ENCODE results near the gene KLK10.
A peak's percentile ranks its signal among the peaks of the same experiment; 100 is the strongest.

Gene KLK10

GRCh38 chr19:51031880-51032225 is 12.3 kb upstream of the KLK10 start:
- Mint-ChIP-seq H3K9me3 (ENCODE audit: low read depth) (no peaks in the 10 kb centered on the region), H3K4me3 (no peak overlapping the region), H3K27me3 (peaks cover 27% of the 10 kb centered on the region), H3K27ac (no peak overlapping the region), H3K4me1 (ENCODE audit: low read depth) (no peaks in the 10 kb centered on the region), H3K36me3 (no peaks in the 10 kb centered on the region)

DNA sequence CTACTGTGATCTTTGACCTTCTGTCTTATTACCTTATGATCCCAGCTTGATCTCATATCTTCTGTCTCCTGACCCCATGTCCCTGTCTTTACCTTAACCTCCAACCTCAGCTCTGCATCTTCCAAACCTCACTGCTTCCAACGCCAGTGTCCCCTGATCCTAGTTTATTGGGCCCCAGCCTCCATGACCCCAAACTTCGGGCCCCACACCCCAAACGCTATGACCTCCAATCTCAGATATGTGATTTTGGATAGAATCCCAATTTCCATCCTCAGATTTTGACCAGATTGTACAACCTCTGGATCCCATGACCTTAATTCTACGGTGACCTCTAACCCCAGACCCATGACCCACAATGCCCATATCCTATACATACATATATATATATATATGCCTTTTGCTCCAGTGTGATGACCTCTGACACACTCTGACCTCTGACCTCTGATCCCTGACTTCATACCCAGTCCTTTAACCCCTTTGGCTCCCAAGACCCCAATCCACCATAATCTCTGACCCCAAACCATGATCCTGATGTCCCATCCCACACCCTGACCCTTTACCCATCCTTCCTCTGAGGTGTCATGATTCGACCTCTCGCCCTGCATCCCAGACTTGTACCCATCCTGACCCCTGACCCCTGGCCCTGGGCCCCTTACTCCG is 11.8 kb upstream of the KLK10 start:
- H3K4me3 Mint-ChIP-seq = no peak overlapping the region
- no peak overlapping the region for H3K27ac Mint-ChIP-seq
- H3K36me3 Mint-ChIP-seq = no peaks in the 10 kb centered on the region
- H3K9me3 Mint-ChIP-seq (ENCODE audit: low read depth) = no peaks in the 10 kb centered on the region
- H3K27me3 Mint-ChIP-seq = peaks cover 29% of the 10 kb centered on the region
- H3K4me1 Mint-ChIP-seq (ENCODE audit: low read depth) = no peaks in the 10 kb centered on the region

- no peak overlapping the region for H3K4me3 Mint-ChIP-seq
- H3K27ac Mint-ChIP-seq = no peak overlapping the region
- no peaks in the 10 kb centered on the region for H3K36me3 Mint-ChIP-seq
- H3K27me3 Mint-ChIP-seq = peaks cover 29% of the 10 kb centered on the region
- H3K9me3 Mint-ChIP-seq (ENCODE audit: low read depth) = no peaks in the 10 kb centered on the region
- no peaks in the 10 kb centered on the region for H3K4me1 Mint-ChIP-seq (ENCODE audit: low read depth)
These were observed 11.1 kb upstream of the KLK10 start for GRCh38 chr19:51030631-51031030.

- Mint-ChIP-seq H3K4me1 (ENCODE audit: low read depth) (no peaks in the 10 kb centered on the region), H3K4me3 (no peak overlapping the region), H3K27ac (no peak overlapping the region), H3K36me3 (no peaks in the 10 kb centered on the region), H3K27me3 (peaks cover 29% of the 10 kb centered on the region), H3K9me3 (ENCODE audit: low read depth) (no peaks in the 10 kb centered on the region)
These were observed 10.2 kb upstream of the KLK10 start for GRCh38 chr19:51029718-51030117.

- Mint-ChIP-seq H3K27me3 (peaks cover 26% of the 10 kb centered on the region), H3K4me3 (no peak overlapping the region), H3K9me3 (ENCODE audit: low read depth) (no peaks in the 10 kb centered on the region)
These were observed 8.4 kb upstream of the KLK10 start for GRCh38 chr19:51027873-51028272.

GRCh38 chr19:51027126-51027806 is 7.8 kb upstream of the KLK10 start:
- Mint-ChIP-seq H3K9me3 (ENCODE audit: low read depth) (no peaks in the 10 kb centered on the region), H3K27ac (no peak overlapping the region), H3K4me1 (ENCODE audit: low read depth) (no peaks in the 10 kb centered on the region), H3K27me3 (peaks cover 26% of the 10 kb centered on the region), H3K36me3 (no peaks in the 10 kb centered on the region), H3K4me3 (no peak overlapping the region)

More at GRCh38 chr19:51027873-51028272, 8.4 kb upstream of the KLK10 start:
- H3K36me3 Mint-ChIP-seq = no peaks in the 10 kb centered on the region
- no peaks in the 10 kb centered on the region for H3K4me1 Mint-ChIP-seq (ENCODE audit: low read depth)
- no peak overlapping the region for H3K27ac Mint-ChIP-seq

DNA sequence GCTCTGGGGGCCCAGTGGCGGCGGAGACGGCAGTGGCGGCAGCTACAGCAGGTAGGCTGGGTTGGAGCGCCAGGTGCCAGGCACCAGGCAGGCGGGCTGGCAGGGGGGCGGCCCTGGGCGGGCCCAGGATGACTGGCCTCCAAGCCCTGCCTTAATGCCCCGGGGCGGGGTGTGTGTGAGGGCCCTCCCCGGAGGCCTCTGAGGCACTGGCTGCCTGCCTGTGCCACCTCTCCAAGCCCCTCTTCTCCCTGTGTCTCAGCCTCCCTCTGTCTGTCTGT is 7.0 kb upstream of the KLK10 start, which contains the start of gene KLK11:
KLK11 (minus strand) TSS at position 63 of the 278 bp plus-strand sequence. CDS start 985 bp downstream, outside the sequence.
- Mint-ChIP-seq H3K9me3 (ENCODE audit: low read depth) (no peaks in the 10 kb centered on the region), H3K36me3 (no peaks in the 10 kb centered on the region), H3K4me1 (ENCODE audit: low read depth) (no peaks in the 10 kb centered on the region), H3K27me3 (peaks cover 25% of the 10 kb centered on the region), H3K27ac (no peak within 1 kb of the TSS), H3K4me3 (no peak within 1 kb of the TSS)

- Mint-ChIP-seq H3K4me3 (no peak overlapping the region), H3K27ac (no peak overlapping the region), H3K4me1 (ENCODE audit: low read depth) (no peaks in the 10 kb centered on the region), H3K27me3 (peaks cover 20% of the 10 kb centered on the region), H3K9me3 (ENCODE audit: low read depth) (no peaks in the 10 kb centered on the region), H3K36me3 (no peaks in the 10 kb centered on the region)
These were observed 6.5 kb upstream of the KLK10 start for GRCh38 chr19:51025809-51026553.

DNA sequence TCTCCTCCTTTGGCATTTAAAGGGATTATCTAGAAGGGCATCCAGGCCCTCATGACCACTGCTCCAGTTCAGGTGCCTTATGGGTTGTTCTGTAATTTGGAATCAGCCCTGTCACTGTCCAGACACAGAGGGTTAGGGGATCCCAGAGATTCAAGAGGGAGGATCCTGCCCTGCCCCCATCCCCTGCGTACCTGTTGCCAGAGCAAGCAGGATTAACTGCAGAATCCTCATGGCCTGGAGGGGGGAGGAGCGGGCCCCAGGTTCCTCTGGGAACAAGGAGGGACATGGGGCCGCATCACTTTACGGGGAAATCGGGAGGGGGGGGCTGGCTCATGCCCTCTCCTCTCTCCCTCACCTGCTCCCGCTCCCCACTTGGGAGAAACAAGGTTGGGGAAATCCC is 5.9 kb upstream of the KLK10 start:
- Mint-ChIP-seq H3K4me3 (no peak overlapping the region), H3K27me3 (peaks cover 16% of the 10 kb centered on the region), H3K9me3 (ENCODE audit: low read depth) (no peaks in the 10 kb centered on the region), H3K36me3 (no peaks in the 10 kb centered on the region), H3K4me1 (ENCODE audit: low read depth) (no peaks in the 10 kb centered on the region), H3K27ac (no peak overlapping the region)

DNA sequence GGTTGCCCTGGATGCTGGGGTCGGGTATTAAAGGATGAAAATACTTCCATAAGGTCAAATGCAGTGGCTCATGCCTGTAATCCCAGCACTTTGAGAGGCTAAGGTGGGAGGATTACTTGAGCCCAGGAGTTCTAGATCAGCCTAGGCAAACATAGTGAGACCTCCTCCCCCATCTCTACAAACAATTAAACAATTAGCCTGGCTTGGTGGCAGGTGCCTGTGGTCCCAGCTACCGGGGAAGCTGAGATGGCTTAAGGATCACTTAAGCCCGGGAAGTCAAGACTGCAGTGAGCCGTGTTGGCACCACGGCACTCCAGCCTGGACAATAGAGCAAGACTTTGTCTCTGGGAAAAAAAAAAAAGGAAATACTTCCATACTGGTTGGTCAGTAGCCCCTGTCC is 5.4 kb upstream of the KLK10 start:
- Mint-ChIP-seq H3K36me3 (no peaks in the 10 kb centered on the region), H3K27ac (no peak overlapping the region), H3K4me1 (ENCODE audit: low read depth) (peaks cover 1% of the 10 kb centered on the region), H3K9me3 (ENCODE audit: low read depth) (no peaks in the 10 kb centered on the region), H3K4me3 (no peak overlapping the region), H3K27me3 (peaks cover 19% of the 10 kb centered on the region)

- Mint-ChIP-seq H3K36me3 (no peaks in the 10 kb centered on the region), H3K4me3 (no peak overlapping the region), H3K9me3 (ENCODE audit: low read depth) (no peaks in the 10 kb centered on the region), H3K27me3 (peaks cover 17% of the 10 kb centered on the region), H3K4me1 (ENCODE audit: low read depth) (peaks cover 4% of the 10 kb centered on the region), H3K27ac (no peak overlapping the region)
These were observed 4.4 kb upstream of the KLK10 start for GRCh38 chr19:51023946-51024345.

GRCh38 chr19:51022526-51022925 is 3.0 kb upstream of the KLK10 start:
- Mint-ChIP-seq H3K4me1 (ENCODE audit: low read depth) (peaks cover 13% of the 10 kb centered on the region), H3K36me3 (no peaks in the 10 kb centered on the region), H3K4me3 (no peak overlapping the region), H3K27me3 (peaks cover 20% of the 10 kb centered on the region), H3K27ac (no peak overlapping the region), H3K9me3 (ENCODE audit: low read depth) (no peaks in the 10 kb centered on the region)

DNA sequence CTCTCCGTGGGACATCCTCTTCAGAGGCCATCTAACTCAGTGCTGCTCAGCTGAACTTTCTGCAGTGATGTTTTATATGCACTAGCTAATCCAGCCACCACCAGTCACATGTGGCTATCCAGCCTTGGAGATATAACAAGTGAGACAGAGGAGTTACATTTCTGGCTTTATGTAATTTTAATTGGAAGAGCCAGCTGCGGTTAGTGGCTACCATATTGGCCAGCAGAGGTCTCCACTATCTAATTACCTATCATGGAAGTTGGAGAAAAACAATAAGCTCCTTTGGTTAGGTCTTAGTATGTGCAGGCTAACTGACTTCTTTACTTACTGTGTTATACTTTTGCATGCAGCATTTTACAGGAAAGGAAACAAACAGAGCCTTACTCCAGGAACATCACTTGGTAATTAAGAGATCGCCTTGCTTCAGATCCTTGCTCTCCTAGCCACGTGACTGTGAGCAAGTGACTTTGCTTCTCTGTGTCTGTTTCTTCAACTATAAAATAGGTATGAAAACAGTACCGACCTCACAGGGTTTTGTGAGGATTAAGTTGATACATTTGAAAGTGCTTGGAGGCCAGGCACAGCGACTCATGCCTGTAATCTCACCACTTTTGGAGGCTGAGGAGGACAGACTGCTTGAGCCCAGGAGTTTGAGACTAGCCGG is 1.6 kb upstream of the KLK10 start:
- Mint-ChIP-seq H3K27me3 (peaks cover 22% of the 10 kb centered on the region), H3K9me3 (ENCODE audit: low read depth) (no peaks in the 10 kb centered on the region), H3K4me1 (ENCODE audit: low read depth) (peaks cover 22% of the 10 kb centered on the region), H3K36me3 (no peaks in the 10 kb centered on the region), H3K4me3 (no peak overlapping the region), H3K27ac (no peak overlapping the region)

DNA sequence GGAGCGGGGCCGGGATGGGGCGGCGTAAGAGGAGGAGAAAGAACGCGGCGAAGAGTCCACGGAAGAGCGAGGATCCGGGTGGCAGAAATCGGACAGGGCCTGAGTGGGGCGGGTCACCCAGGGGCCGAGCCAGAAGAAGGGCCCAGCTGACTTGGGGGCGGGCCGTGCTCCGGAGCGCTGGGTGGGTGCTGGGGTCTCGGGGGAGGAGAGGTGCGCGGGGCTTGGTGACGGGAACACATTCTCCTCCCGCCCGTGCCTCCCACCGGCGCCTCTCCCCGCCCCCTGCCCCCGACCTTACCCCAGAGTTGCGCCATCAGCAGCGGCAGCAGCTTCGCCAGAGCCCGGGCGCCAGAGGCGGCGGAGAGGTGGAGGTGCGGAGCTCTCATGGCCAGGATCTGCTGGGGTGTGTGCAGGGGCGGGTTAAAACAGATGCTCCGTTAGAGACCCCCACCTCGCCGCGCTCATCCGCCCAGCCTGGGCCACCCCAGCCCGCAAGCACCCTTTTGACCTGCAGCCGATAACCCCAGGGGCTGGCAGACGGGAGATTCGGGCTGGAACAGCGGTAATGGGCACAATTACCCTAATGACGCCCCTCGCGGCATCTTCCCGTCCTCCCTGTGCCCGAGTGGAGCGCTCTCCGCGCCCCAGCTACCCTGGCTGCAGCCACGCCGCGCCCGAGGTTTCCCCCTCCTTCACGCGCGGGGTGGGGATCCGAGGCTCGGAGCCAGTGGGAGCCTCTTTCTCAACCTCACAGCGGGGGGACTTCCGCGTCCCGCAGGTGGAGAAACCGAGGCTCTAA is 565 bp downstream of the KLK10 start:
- H3K4me3 Mint-ChIP-seq = peak overlapping the region; percentile 86
- peaks cover 34% of the 10 kb centered on the region for H3K27me3 Mint-ChIP-seq
- H3K9me3 Mint-ChIP-seq (ENCODE audit: low read depth) = no peaks in the 10 kb centered on the region
- no peaks in the 10 kb centered on the region for H3K36me3 Mint-ChIP-seq
- peaks cover 25% of the 10 kb centered on the region for H3K4me1 Mint-ChIP-seq (ENCODE audit: low read depth)
- H3K27ac Mint-ChIP-seq = no peak overlapping the region
